ENCODE results near the gene SEMA6C.

SEMA6C gene

GRCh38 chr1:151147665-151148064, 1.2 kb upstream of the SEMA6C start:
- Histone ChIP-seq H3K4me1 (ENCODE audit: control insufficient read depth in 2 of 2, insufficient read depth in 1 of 2, low read depth in 1 of 2, low read length in 2 of 2) (peaks cover 27 to 32% of the 10 kb centered on the region in 2 donors), H3K27me3 (ENCODE audit: control insufficient read depth in 3 of 3, insufficient read depth in 3 of 3, low read depth in 1 of 3, low read length in 3 of 3) (peaks cover 0 to 4% (median 0%) of the 10 kb centered on the region in 3 experiments), H2BK15ac (ENCODE audit: low read length) (no peak overlapping the region), H3K23ac (ENCODE audit: low read depth, low read length, poor library complexity) (no peak overlapping the region), H4K91ac (ENCODE audit: low read depth, low read length, poor library complexity) (no peak overlapping the region), H3K4ac (ENCODE audit: low read length) (no peak overlapping the region), H2BK5ac (ENCODE audit: low read length) (no peak overlapping the region), H2BK120ac (ENCODE audit: low read depth, low read length) (no peak overlapping the region), H3K9ac (ENCODE audit: low read depth, low read length, poor library complexity) (no peak overlapping the region), H2BK12ac (ENCODE audit: low read length) (no peak overlapping the region), H3K14ac (ENCODE audit: low read length) (no peak overlapping the region), H3K4me2 (ENCODE audit: insufficient read depth, low read length, poor library complexity, severe bottlenecking) (no peak overlapping the region), H3K4me3 (ENCODE audit: low read length in 2 of 2) (no peak overlapping the region), H3K36me3 (replicated peaks in 1 of 2; ENCODE audit: control insufficient read depth in 2 of 2, insufficient read depth in 2 of 2, low read length in 2 of 2) (peaks cover 0 to 2% of the 10 kb centered on the region in 2 donors), H4K8ac (ENCODE audit: low read depth, low read length) (no peak overlapping the region), H2AFZ (ENCODE audit: low read length) (peak overlapping the region; percentile 97), H3K27ac (replicated peaks; ENCODE audit: low read length) (no peak overlapping the region), H3K9me3 (replicated peaks in 1 of 2; ENCODE audit: control insufficient read depth in 2 of 2, insufficient read depth in 1 of 2, low read depth in 1 of 2, low read length in 2 of 2) (no peaks in the 10 kb centered on the region), H2AK5ac (ENCODE audit: low read depth, low read length) (no peak overlapping the region), H3K79me1 (ENCODE audit: low read depth, low read length) (no peaks in the 10 kb centered on the region), H3K18ac (ENCODE audit: low read length) (no peak overlapping the region)
- DNase-seq (ENCODE audit: low spot score): no peak
- WGBS, 2 donors (ENCODE audit: extremely low coverage in 2 of 2, insufficient read length in 2 of 2, insufficient replicate concordance in 1 of 2): no CpG with 5 or more reads among the region's 2 CpGs

- H3K27me3 ChIP-seq (ENCODE audit: control insufficient read depth in 3 of 3, insufficient read depth in 3 of 3, low read depth in 1 of 3, low read length in 3 of 3): peaks cover 0 to 4% (median 0%) of the 10 kb centered on the region in 3 experiments
- H3K36me3 ChIP-seq (replicated peaks in 1 of 2; ENCODE audit: control insufficient read depth in 2 of 2, insufficient read depth in 2 of 2, low read length in 2 of 2): peaks cover 2 to 7% of the 10 kb centered on the region in 2 donors
- H3K9me3 ChIP-seq (replicated peaks in 1 of 2; ENCODE audit: control insufficient read depth in 2 of 2, insufficient read depth in 1 of 2, low read depth in 1 of 2, low read length in 2 of 2): no peaks in the 10 kb centered on the region
- H2AK5ac ChIP-seq (ENCODE audit: low read depth, low read length): no peak overlapping the region
- no peak for DNase-seq (ENCODE audit: low spot score)
- no peak overlapping the region for H3K14ac ChIP-seq (ENCODE audit: low read length)
- H3K18ac ChIP-seq (ENCODE audit: low read length): no peak overlapping the region
- peak overlapping the region; percentile 88 for H3K9ac ChIP-seq (ENCODE audit: low read depth, low read length, poor library complexity)
- H3K4ac ChIP-seq (ENCODE audit: low read length): no peak overlapping the region
- no peak overlapping the region for H3K27ac ChIP-seq (replicated peaks; ENCODE audit: low read length)
- H2BK120ac ChIP-seq (ENCODE audit: low read depth, low read length): no peak overlapping the region
- H4K91ac ChIP-seq (ENCODE audit: low read depth, low read length, poor library complexity): no peak overlapping the region
- no CpG with 5 or more reads among the region's 7 CpGs for WGBS, 2 donors (ENCODE audit: extremely low coverage in 2 of 2, insufficient read length in 2 of 2, insufficient replicate concordance in 1 of 2)
- H3K23ac ChIP-seq (ENCODE audit: low read depth, low read length, poor library complexity): peak overlapping the region; percentile 38
- peak overlapping the region; percentile 75 to 89 for H3K4me3 ChIP-seq (ENCODE audit: low read length in 2 of 2)
- peak overlapping the region; percentile 97 for H3K4me2 ChIP-seq (ENCODE audit: insufficient read depth, low read length, poor library complexity, severe bottlenecking)
- peaks cover 29 to 33% of the 10 kb centered on the region in 2 donors for H3K4me1 ChIP-seq (ENCODE audit: control insufficient read depth in 2 of 2, insufficient read depth in 1 of 2, low read depth in 1 of 2, low read length in 2 of 2)
- peak overlapping the region; percentile 97 for H2AFZ ChIP-seq (ENCODE audit: low read length)
- no peaks in the 10 kb centered on the region for H3K79me1 ChIP-seq (ENCODE audit: low read depth, low read length)
- no peak overlapping the region for H2BK12ac ChIP-seq (ENCODE audit: low read length)
- no peak overlapping the region for H2BK15ac ChIP-seq (ENCODE audit: low read length)
- no peak overlapping the region for H4K8ac ChIP-seq (ENCODE audit: low read depth, low read length)
- no peak overlapping the region for H2BK5ac ChIP-seq (ENCODE audit: low read length)
Measured at GRCh38 chr1:151147132-151147503, 687 bp upstream of the SEMA6C start.

- Histone ChIP-seq H2AFZ (ENCODE audit: low read length) (peak overlapping the region; percentile 97), H3K4me1 (ENCODE audit: control insufficient read depth in 2 of 2, insufficient read depth in 1 of 2, low read depth in 1 of 2, low read length in 2 of 2) (peaks cover 29 to 33% of the 10 kb centered on the region in 2 donors), H3K9ac (ENCODE audit: low read depth, low read length, poor library complexity) (peak overlapping the region; percentile 98), H3K36me3 (replicated peaks in 1 of 2; ENCODE audit: control insufficient read depth in 2 of 2, insufficient read depth in 2 of 2, low read length in 2 of 2) (peaks cover 2 to 12% of the 10 kb centered on the region in 2 donors), H3K14ac (ENCODE audit: low read length) (peak overlapping the region; percentile 49), H4K8ac (ENCODE audit: low read depth, low read length) (no peak overlapping the region), H2BK15ac (ENCODE audit: low read length) (no peak overlapping the region), H3K4me2 (ENCODE audit: insufficient read depth, low read length, poor library complexity, severe bottlenecking) (peak overlapping the region; percentile 90), H2BK120ac (ENCODE audit: low read depth, low read length) (no peak overlapping the region), H3K23ac (ENCODE audit: low read depth, low read length, poor library complexity) (peak overlapping the region; percentile 87), H3K9me3 (replicated peaks in 1 of 2; ENCODE audit: control insufficient read depth in 2 of 2, insufficient read depth in 1 of 2, low read depth in 1 of 2, low read length in 2 of 2) (no peaks in the 10 kb centered on the region), H3K27ac (replicated peaks; ENCODE audit: low read length) (no peak overlapping the region), H2AK5ac (ENCODE audit: low read depth, low read length) (peak overlapping the region; percentile 23), H3K27me3 (ENCODE audit: control insufficient read depth in 3 of 3, insufficient read depth in 3 of 3, low read depth in 1 of 3, low read length in 3 of 3) (peaks cover 0 to 4% (median 0%) of the 10 kb centered on the region in 3 experiments), H2BK12ac (ENCODE audit: low read length) (no peak overlapping the region), H2BK5ac (ENCODE audit: low read length) (peak overlapping the region; percentile 7), H3K4ac (ENCODE audit: low read length) (no peak overlapping the region), H4K91ac (ENCODE audit: low read depth, low read length, poor library complexity) (no peak overlapping the region), H3K4me3 (ENCODE audit: low read length in 2 of 2) (peak overlapping the region; percentile 89 to 99), H3K18ac (ENCODE audit: low read length) (peak overlapping the region; percentile 90), H3K79me1 (ENCODE audit: low read depth, low read length) (no peaks in the 10 kb centered on the region)
- no CpG with 5 or more reads among the region's 26 CpGs for WGBS, 2 donors (ENCODE audit: extremely low coverage in 2 of 2, insufficient read length in 2 of 2, insufficient replicate concordance in 1 of 2)
- DNase-seq (ENCODE audit: low spot score): no peak
Measured at GRCh38 chr1:151146072-151146411, 389 bp downstream of the SEMA6C start.

GRCh38 chr1:151145304-151146071, 943 bp downstream of the SEMA6C start:
- Histone ChIP-seq H4K91ac (ENCODE audit: low read depth, low read length, poor library complexity) (no peak overlapping the region), H3K9ac (ENCODE audit: low read depth, low read length, poor library complexity) (peak overlapping the region; percentile 98), H3K18ac (ENCODE audit: low read length) (peak overlapping the region; percentile 90), H3K14ac (ENCODE audit: low read length) (peak overlapping the region; percentile 49), H3K23ac (ENCODE audit: low read depth, low read length, poor library complexity) (peak overlapping the region; percentile 87), H2AFZ (ENCODE audit: low read length) (peak overlapping the region; percentile 97), H3K79me1 (ENCODE audit: low read depth, low read length) (no peaks in the 10 kb centered on the region), H2BK120ac (ENCODE audit: low read depth, low read length) (no peak overlapping the region), H3K9me3 (replicated peaks in 1 of 2; ENCODE audit: control insufficient read depth in 2 of 2, insufficient read depth in 1 of 2, low read depth in 1 of 2, low read length in 2 of 2) (no peaks in the 10 kb centered on the region), H3K27me3 (ENCODE audit: control insufficient read depth in 3 of 3, insufficient read depth in 3 of 3, low read depth in 1 of 3, low read length in 3 of 3) (peaks cover 0 to 4% (median 0%) of the 10 kb centered on the region in 3 experiments), H2BK12ac (ENCODE audit: low read length) (no peak overlapping the region), H4K8ac (ENCODE audit: low read depth, low read length) (no peak overlapping the region), H3K36me3 (replicated peaks in 1 of 2; ENCODE audit: control insufficient read depth in 2 of 2, insufficient read depth in 2 of 2, low read length in 2 of 2) (peaks cover 2 to 15% of the 10 kb centered on the region in 2 donors), H3K4me2 (ENCODE audit: insufficient read depth, low read length, poor library complexity, severe bottlenecking) (peak overlapping the region; percentile 90), H3K27ac (replicated peaks; ENCODE audit: low read length) (no peak overlapping the region), H3K4me3 (ENCODE audit: low read length in 2 of 2) (peak overlapping the region; percentile 89 to 99), H3K4ac (ENCODE audit: low read length) (no peak overlapping the region), H2AK5ac (ENCODE audit: low read depth, low read length) (peak overlapping the region; percentile 23), H2BK15ac (ENCODE audit: low read length) (no peak overlapping the region), H2BK5ac (ENCODE audit: low read length) (peak overlapping the region; percentile 7), H3K4me1 (ENCODE audit: control insufficient read depth in 2 of 2, insufficient read depth in 1 of 2, low read depth in 1 of 2, low read length in 2 of 2) (peaks cover 29 to 33% of the 10 kb centered on the region in 2 donors)
- WGBS, 2 donors (ENCODE audit: extremely low coverage in 2 of 2, insufficient read length in 2 of 2, insufficient replicate concordance in 1 of 2): no CpG with 5 or more reads among the region's 43 CpGs
- DNase-seq (ENCODE audit: low spot score): no peak

All from neuronal stem cell (in vitro differentiated cells).